Liver (tissue), 9 donors: Measurements from ENCODE around the gene CXCL14. TPM values are rescaled to one million over a fixed set of nuclear protein-coding genes. Genes with fewer than 3 reads are reported as not detected.

ENCODE experiments used
- DNase-seq: peaks from one replicate; pipeline ENCODE4 v3.0.0-alpha.2; 2017; ENCODE audit warnings: low spot score
- H3K27ac ChIP-seq, 2 donors: one replicate each; pipeline ENCODE4 v1.7.0; 2013; ENCODE audit warnings: inconsistent platforms in 2 of 2, low read length in 2 of 2, control low read depth in 1 of 2, low read depth in 1 of 2, mild to moderate bottlenecking in 1 of 2
- H3K27me3 ChIP-seq, 4 donors: one replicate each; pipeline versions ENCODE4 v1.6.1 to v1.7.0; 2013; ENCODE audit warnings: low read length in 3 of 4, inconsistent platforms in 1 of 4, mild to moderate bottlenecking in 1 of 4, moderate library complexity in 1 of 4; ENCODE audit not compliant: control insufficient read depth in 4 of 4, insufficient read depth in 4 of 4
- H3K36me3 ChIP-seq, 4 donors: one replicate each; pipeline versions ENCODE4 v1.6.1 to v1.7.0; 2013; ENCODE audit warnings: low read length in 3 of 4, mild to moderate bottlenecking in 3 of 4, low read depth in 1 of 4, moderate library complexity in 1 of 4; ENCODE audit not compliant: control insufficient read depth in 4 of 4, insufficient read depth in 3 of 4
- H3K4me1 ChIP-seq, 4 donors: one replicate each; pipeline versions ENCODE4 v1.6.1 to v1.7.0; 2013; ENCODE audit warnings: low read length in 3 of 4, mild to moderate bottlenecking in 3 of 4, moderate library complexity in 1 of 4; ENCODE audit not compliant: control insufficient read depth in 4 of 4, insufficient read depth in 4 of 4
- H3K4me3 ChIP-seq, 3 donors: one replicate each; pipeline versions ENCODE4 v1.6.1 to v1.7.0; 2013; ENCODE audit warnings: low read length in 3 of 3, control low read depth in 1 of 3, low read depth in 1 of 3, mild to moderate bottlenecking in 1 of 3
- H3K9ac ChIP-seq, 2 donors: one replicate each; pipeline ENCODE4 v1.7.0; 2013; ENCODE audit warnings: low read length in 2 of 2, mild to moderate bottlenecking in 2 of 2, moderate library complexity in 2 of 2, control low read depth in 1 of 2, low read depth in 1 of 2
- H3K9me3 ChIP-seq, 4 donors: one replicate each; pipeline versions ENCODE4 v1.6.1 to v1.7.0; 2013; ENCODE audit warnings: low read length in 3 of 4; ENCODE audit not compliant: control insufficient read depth in 4 of 4
- ATF3 ChIP-seq: IDR thresholded peaks from 2 replicates; pipeline ENCODE4 v1.6.1; 2016; ENCODE audit warnings: antibody characterized with exemption
- CTCF ChIP-seq: fragments of 150-350 bp; IDR thresholded peaks from 2 replicates; pipeline ENCODE4 v1.5.1; 2017; ENCODE audit warnings: improper control_type of control experiment, low read depth, low read length; ENCODE audit not compliant: missing input control
- EGR1 ChIP-seq, 2 donors: IDR thresholded peaks; 2 replicates each; pipeline ENCODE4 v1.6.1; 2016 to 2018; ENCODE audit warnings: antibody characterized with exemption in 2 of 2, low read depth in 2 of 2
- FOXA1 ChIP-seq: IDR thresholded peaks from 2 replicates; pipeline ENCODE4 v1.6.1; 2016; ENCODE audit warnings: antibody characterized with exemption
- GABPA ChIP-seq, 2 donors: IDR thresholded peaks in 1 of 2; conservative IDR thresholded peaks in 1 of 2; 2 replicates each; pipeline ENCODE4 v1.6.1; 2016; ENCODE audit warnings: antibody characterized with exemption in 2 of 2, mild to moderate bottlenecking in 1 of 2, moderate library complexity in 1 of 2
- HNF4G ChIP-seq: IDR thresholded peaks from 2 replicates; pipeline ENCODE4 v1.6.1; 2016; ENCODE audit warnings: antibody characterized with exemption
- JUND ChIP-seq, 2 donors: IDR thresholded peaks; 2 replicates each; pipeline ENCODE4 v1.6.1; 2016; ENCODE audit warnings: antibody characterized with exemption in 2 of 2
- MAX ChIP-seq: IDR thresholded peaks from 2 replicates; pipeline ENCODE4 v1.6.1; 2016; ENCODE audit warnings: antibody characterized with exemption
- NR2F2 ChIP-seq: IDR thresholded peaks from 2 replicates; pipeline ENCODE4 v1.6.1; 2016; ENCODE audit warnings: antibody characterized with exemption
- REST ChIP-seq: IDR thresholded peaks from 2 replicates; pipeline ENCODE4 v1.6.1; 2016; ENCODE audit warnings: antibody characterized with exemption, mild to moderate bottlenecking
- RXRA ChIP-seq, 2 donors: IDR thresholded peaks; 2 replicates each; pipeline ENCODE4 v1.6.1; 2017 to 2018; ENCODE audit warnings: antibody characterized with exemption in 2 of 2, mild to moderate bottlenecking in 1 of 2
- SP1 ChIP-seq: IDR thresholded peaks from 2 replicates; pipeline ENCODE4 v1.6.1; 2018; ENCODE audit warnings: antibody characterized with exemption, mild to moderate bottlenecking
- TAF1 ChIP-seq: conservative IDR thresholded peaks from 2 replicates; pipeline ENCODE4 v1.6.1; 2016; ENCODE audit warnings: antibody characterized with exemption, mild to moderate bottlenecking
- YY1 ChIP-seq: IDR thresholded peaks from 2 replicates; pipeline ENCODE4 v1.6.1; 2016; ENCODE audit warnings: antibody characterized with exemption, mild to moderate bottlenecking
- ZBTB33 ChIP-seq: IDR thresholded peaks from 2 replicates; pipeline ENCODE4 v1.6.1; 2016; ENCODE audit warnings: antibody characterized with exemption
- WGBS: extraction: QIAGEN DNeasy Blood & Tissue Kit; methylation state at CpG from one replicate; pipeline ENCODE4 v1.1.7; 2013; 5-methylcytosine and 5-hydroxymethylcytosine counted together
- polyA plus RNA-seq, 2 donors: library from polyadenylated mRNA; stranded (reverse) in 1 of 2; unstranded in 1 of 2; fragments of 200-250 nt in 1 of 2; fragments of >200 nt in 1 of 2; fragmentation: Nextera tagmentation in 1 of 2; extraction: Ambion mirVana in 1 of 2; gene quantifications; one replicate each; pipeline versions ENCODE4 v1.2.1 to v1.2.3, GENCODE V29; 2013 to 2015
- total RNA-seq, 2 donors: library from RNA; depleted of rRNA; stranded (reverse); fragments of >200 nt; gene quantifications; one replicate each; pipeline ENCODE4 v1.2.3, GENCODE V29; 2014
- donor health status: healthy.
- donor health status: healthy.
- donor health status: healthy.
- donor health status: healthy.
- donor health status: healthy.

Gene CXCL14
- total and polyA plus RNA-seq, 4 donors = 2.7 to 13.7 (median 8.3) TPM

- Histone ChIP-seq H3K4me3 (no peak overlapping the region), H3K27me3 (no peaks in the 10 kb centered on the region), H3K9ac (no peak overlapping the region), H3K27ac (no peak overlapping the region), H3K4me1 (no peaks in the 10 kb centered on the region), H3K36me3 (no peaks in the 10 kb centered on the region), H3K9me3 (no peaks in the 10 kb centered on the region)
- DNase-seq = peak; percentile 29
- 90% methylated on average over 3 of the region's 3 CpGs for WGBS
- TF ChIP-seq MAX (no peak), ZBTB33 (no peak), EGR1 (IDR thresholded peaks at IDR 0.05; ENCODE audit: low read depth in 2 of 2) (no peak)
Observed at GRCh38 chr5:135601466-135601865, 22.7 kb upstream of the CXCL14 start.

- Histone ChIP-seq H3K9ac (no peak overlapping the region), H3K36me3 (no peaks in the 10 kb centered on the region), H3K27ac (no peak overlapping the region), H3K4me3 (no peak overlapping the region), H3K27me3 (no peaks in the 10 kb centered on the region), H3K4me1 (no peaks in the 10 kb centered on the region), H3K9me3 (no peaks in the 10 kb centered on the region)
- 87% methylated on average over 6 of the region's 6 CpGs for WGBS
- TF ChIP-seq REST (no peak), RXRA (IDR thresholded peaks at IDR 0.05) (no peak), YY1 (no peak), ATF3 (no peak), GABPA (IDR thresholded peaks at IDR 0.05 in 1 of 2, conservative IDR thresholded peaks at IDR 0.05 in 1 of 2) (no peak), JUND (IDR thresholded peaks at IDR 0.05) (no peak), ZBTB33 (no peak), NR2F2 (no peak), TAF1 (no peak), MAX (no peak), SP1 (no peak), FOXA1 (no peak), CTCF (no peak), HNF4G (no peak), EGR1 (IDR thresholded peaks at IDR 0.05; ENCODE audit: low read depth in 2 of 2) (no peak)
- peak; percentile 22 for DNase-seq
Observed at GRCh38 chr5:135600971-135601381, 22.2 kb upstream of the CXCL14 start.
